ENCODE data around the gene STARD3.
"Not testable (repeated sequence)": the region's sequence is repeated elsewhere in the genome, so short reads cannot be mapped to it uniquely, and the experiment has no call there.

Gene STARD3

DNA sequence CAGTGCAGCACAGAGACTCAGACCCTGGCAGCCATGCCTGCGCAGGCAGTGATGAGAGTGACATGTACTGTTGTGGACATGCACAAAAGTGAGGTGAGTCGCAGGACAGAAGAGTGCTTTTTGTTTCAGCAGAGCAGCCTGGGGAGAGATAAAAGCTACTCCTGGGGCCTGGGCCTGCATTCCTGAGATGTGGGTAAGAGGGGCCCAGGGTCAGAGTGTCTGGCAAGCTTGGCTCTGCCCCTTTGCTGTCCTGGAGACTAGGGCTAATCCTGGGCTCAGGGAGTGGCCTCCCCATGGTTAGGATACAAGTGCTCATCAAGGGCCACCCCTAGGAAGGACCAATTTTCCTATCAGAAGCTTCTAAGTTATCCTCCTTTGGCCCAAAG lies 58.1 kb downstream of the STARD3 start:
- no peak for DNase-seq (ENCODE audit: low spot score)

DNA sequence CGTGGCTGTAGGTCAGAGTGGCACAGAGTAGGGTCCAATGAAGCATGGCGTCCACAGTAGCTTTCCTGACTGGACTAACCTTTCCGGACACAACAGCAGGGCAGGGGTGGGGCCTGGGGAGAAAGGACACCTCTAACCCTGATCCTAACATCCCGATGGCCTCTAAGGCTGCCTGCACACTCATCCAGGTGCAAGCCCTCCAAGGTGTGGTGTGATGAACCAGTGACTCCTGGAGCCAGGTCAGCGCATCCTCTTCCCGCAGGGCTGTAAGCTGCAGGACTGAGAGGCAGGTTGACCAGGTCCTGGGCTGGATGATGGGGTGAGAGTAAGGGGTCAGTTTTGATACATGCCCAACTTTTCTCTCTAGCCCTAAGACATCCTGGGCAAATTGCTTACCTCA lies 59.8 kb downstream of the STARD3 start:
- no peak for DNase-seq (ENCODE audit: low spot score)

DNA sequence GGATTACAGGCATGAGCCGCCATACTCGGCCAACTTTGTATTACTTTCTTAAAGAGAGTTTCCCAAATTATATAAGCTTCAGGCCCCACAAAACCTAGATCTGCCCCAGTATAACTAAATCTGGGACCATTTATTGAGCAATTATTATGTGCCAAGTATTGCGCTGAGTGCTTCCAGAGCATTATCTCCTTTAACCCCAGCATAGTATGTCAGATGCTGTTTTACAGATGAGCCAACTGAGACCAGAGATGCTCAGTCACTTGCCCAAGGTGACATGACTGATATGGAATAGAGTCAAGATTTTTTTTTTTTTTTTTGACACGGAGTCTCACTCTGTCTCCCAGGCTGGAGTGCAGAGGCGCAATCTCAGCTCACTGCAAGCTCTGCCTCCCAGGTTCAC lies 61.0 kb downstream of the STARD3 start:
- no peak for DNase-seq (ENCODE audit: low spot score)

DNA sequence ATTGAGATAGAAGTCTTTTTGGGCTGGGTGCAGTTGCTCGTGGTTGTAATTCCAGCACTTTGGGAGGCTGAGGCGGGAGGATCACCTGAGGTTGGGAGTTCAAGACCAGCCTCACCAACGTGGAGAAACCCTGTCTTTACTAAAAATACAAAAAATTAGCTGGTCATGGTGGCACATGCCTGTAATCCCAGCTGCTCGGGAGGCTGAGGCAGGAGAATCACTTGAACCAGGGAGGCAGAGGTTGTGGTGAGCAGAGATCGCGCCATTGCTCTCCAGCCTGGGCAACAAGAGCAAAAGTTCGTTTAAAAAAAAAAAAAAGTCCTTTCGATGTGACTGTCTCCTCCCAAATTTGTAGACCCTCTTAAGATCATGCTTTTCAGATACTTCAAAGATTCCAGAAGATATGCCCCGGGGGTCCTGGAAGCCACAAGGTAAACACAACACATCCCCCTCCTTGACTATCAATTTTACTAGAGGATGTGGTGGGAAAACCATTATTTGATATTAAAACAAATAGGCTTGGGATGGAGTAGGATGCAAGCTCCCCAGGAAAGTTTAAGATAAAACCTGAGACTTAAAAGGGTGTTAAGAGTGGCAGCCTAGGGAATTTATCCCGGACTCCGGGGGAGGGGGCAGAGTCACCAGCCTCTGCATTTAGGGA lies 62.3 kb downstream of the STARD3 start:
- not testable (repeated sequence) for DNase-seq (ENCODE audit: low spot score)

DNA sequence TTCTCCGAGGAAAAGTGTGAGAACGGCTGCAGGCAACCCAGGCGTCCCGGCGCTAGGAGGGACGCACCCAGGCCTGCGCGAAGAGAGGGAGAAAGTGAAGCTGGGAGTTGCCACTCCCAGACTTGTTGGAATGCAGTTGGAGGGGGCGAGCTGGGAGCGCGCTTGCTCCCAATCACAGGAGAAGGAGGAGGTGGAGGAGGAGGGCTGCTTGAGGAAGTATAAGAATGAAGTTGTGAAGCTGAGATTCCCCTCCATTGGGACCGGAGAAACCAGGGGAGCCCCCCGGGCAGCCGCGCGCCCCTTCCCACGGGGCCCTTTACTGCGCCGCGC lies 62.8 kb downstream of the STARD3 start, which contains the start of gene ERBB2:
Gene ERBB2, plus strand, starts transcription at position 247 of the 330 bp plus-strand sequence. CDS start 175 bp downstream, outside the sequence.
- peak; percentile 85 for DNase-seq (ENCODE audit: low spot score)

DNA sequence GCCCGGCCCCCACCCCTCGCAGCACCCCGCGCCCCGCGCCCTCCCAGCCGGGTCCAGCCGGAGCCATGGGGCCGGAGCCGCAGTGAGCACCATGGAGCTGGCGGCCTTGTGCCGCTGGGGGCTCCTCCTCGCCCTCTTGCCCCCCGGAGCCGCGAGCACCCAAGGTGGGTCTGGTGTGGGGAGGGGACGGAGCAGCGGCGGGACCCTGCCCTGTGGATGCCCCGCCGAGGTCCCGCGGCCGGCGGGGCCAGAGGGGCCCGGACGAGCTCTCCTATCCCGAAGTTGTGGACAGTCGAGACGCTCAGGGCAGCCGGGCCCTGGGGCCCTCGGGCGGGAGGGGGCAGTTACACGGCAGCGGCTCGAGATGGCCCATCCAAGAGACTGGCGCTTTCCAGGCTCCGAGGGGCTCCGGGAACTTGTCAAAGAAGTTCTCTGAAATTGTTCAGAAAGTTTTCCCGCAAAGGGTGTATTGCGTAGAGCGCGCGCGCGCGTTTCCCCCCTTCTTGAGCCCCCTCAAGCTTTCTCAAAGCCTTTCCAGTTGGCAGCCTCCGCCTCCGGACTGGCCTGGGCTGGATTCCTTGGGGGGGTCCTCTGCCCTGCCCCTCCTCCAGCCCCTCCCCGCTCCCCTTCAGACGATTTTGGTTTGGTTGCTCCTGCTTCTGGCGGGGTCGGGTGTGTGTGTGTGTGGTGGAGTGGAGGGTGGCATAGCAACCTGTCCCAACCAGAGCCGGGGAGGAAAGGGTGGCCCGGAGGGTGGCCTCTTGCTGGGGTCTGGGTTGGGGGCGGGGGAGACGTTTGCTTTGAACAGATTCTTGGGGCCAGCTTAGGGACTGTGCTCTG lies 63.4 kb downstream of the STARD3 start:
- DNase-seq (ENCODE audit: low spot score) = peak; percentile 70

DNA sequence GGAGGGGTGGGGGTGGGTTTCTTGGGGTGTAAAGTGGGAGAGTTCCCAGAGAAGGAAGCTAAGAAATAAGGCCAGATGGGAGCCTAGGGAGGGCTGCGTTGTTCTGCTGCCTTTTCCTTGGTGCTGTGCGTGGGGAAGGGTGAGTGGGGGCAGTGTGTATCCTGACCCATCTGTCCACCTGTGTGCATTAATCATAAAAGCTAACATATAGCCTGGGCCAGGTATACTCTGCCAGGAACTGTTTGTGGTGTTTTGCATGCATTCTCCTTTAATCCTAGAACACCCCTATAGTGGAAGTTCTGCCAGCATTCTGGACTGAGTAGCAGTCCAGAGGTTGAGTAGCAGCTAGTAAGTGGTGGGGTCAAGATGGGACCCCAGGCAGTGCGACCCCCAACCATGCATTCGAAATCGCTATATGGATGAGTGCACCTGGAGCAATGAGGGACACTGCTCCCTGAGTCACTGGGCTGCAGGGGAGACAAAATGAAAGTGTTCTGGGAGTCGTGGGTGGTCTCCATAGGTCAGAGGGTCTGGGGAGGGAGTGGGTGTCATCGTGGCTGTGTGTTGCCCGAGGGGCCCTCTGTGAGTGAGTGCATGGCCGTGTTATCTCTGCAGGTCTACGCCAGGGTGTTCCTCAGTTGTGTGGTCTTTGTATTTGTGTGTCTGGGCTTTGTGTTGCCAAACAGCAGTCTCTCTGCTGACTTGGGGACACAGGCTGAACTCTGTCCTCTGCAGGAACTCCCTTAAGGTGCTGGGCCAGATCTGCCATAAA lies 64.3 kb downstream of the STARD3 start:
- DNase-seq (ENCODE audit: low spot score) = no peak

DNA sequence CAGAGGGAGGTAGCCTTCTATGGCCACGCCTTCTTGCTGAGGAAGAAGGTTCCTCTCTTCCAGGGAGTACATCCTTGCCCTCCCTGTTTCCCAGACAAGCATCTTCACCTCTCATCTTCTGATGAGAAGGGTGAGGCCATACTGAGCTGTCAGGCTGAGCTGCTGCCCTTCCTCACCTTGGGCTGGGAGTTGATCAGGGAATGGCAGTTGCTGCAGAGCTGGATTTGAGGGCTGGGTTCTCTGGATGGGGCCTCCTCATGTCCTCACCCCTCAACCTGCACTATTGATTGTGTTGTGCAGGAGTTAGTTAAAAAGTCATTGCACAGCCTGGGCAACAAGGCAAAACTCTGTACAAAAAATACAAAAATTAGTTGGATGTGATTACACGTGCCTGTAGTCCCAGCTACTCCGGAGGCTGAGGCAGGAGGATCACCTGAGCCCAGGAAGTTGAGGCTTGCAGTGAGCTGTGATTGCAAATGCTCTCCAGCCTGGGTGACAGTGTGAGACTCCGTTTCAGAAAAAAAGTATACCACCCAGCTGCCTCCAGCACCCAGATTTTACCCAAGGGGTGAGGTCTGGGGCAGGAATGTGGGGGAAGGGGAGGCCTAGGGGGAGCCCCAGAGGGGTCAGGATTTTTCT lies 65.0 kb downstream of the STARD3 start:
- DNase-seq (ENCODE audit: low spot score) = no peak

DNA sequence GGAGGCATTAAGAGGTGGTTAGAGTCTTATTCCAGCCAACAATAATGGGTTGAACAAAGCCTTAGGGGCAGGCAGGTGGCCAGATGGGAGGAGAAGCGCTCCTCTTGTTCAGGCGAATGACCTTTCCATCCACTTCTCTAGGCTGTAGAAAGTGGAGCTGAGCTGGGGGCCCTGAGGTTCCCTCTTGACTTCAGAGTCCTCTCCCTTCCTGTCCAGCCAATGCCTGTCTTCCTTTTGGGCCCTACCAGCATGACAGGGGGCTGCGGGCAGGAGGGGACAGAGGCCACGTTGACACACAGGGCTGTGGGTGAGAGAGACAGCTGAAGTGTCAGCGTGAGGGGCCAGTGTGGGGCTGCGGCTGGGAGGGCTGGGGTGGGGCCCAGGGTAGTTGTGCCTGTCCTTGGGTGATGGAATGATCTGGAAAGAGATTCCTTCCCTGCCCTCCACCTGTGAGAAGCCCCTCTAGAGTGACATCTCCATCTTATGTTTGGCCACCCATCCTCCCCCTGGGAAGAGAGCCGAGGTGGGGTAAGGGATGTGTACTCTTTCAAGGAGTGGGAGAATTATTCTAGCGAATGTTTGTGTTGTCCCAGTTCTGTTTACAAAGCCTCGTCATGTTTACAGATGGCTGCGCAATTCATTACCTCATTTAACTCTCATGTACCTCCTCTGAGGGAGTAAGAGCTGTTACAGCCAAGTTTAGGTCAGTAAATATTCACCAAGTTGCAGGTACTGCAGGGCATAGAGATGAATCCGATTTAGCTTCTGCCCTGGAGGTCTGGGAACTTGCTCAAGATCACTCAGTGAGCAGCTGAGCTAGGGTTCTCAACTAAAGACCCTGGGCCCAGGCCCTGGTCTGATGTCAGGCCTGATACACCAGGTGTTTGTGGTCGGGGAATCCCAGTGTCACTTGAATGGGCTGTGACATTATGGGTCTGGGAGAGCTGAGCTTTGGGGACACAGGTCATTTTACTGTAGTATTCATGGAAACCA lies 66.3 kb downstream of the STARD3 start:
- DNase-seq (ENCODE audit: low spot score) = no peak

DNA sequence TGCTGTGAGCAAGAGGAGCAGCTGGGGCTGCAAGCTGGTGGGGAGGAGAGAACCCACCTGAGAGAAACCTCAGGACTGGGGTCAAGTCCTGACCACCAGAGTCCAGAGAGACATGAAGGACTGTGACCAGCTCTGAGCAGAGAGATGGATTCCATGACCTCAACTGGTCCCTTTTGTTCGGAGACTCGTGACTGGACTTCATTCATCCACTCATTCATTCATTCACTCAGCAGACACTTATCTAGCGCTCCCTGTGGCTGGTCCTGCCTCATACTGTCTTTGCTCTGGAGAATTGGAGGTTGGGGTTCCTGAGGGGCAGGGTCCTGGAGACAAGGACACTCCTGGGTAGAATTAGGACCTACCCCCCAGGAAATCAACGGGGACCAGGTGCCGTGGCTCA lies 67.0 kb downstream of the STARD3 start:
- no peak for DNase-seq (ENCODE audit: low spot score)

DNA sequence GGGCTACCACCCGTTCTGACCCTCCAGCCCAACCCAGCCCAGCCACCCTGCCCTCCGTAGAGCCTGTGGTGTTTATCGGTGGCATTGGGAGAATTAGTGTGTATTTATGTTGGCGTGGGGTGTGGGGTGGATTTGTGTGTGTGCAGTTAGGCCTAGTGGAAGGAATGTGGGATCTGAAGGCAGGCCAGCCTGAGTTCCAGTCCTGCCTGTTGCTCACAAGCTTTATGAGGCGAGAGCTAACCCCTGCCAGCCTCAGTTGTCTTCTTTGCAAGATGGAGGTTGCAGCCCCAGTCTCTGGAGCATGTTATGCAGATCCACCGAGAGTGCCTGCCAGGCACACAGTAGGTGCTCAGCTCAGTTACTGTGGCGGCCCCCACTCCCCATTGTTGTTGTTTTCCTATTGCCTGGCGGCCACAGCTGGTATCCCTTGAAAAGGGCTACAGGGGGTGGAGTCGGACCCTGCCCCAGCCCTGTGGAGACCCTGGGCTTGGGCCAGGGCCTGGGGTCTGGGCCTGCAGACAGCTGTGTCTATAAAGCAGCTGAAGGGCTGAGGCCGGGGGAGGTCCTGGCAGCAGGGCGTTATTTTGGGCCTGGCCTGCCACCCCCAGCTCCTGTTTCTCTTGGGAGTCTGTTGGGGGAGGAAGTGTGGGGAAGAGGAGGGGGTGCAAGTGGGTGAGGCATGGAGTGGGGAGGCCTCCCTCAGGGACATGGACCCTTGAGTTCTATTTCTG lies 68.0 kb downstream of the STARD3 start:
- DNase-seq (ENCODE audit: low spot score) = peak; percentile 83

DNA sequence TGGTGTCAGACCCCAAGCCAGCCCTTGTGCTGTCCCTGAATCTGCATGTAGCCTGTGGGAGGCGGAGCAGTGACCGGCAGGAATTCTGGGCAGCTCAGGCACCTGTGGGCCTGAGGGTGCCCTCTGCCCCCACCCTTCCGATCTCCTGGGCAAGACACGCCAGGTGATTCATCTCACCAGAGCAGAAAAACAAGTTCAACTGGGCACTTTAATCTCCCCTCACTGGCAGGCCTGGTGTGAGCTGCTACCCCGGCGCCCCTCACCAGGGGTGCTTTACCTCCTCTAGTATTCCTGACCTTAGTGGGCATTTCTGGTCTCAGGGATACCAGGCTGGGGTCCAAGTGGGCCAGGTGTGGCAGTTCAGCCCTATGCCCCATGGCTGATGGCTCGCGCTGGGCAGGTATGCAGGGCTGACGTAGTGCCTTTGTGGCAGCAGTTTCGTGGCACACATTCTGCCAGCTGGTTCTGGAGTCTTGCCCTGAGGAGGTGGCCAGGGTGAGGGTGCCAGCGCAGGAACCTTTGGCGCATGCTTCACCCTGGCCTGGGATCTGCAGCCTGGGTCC lies 68.9 kb downstream of the STARD3 start:
- no peak for DNase-seq (ENCODE audit: low spot score)

DNA sequence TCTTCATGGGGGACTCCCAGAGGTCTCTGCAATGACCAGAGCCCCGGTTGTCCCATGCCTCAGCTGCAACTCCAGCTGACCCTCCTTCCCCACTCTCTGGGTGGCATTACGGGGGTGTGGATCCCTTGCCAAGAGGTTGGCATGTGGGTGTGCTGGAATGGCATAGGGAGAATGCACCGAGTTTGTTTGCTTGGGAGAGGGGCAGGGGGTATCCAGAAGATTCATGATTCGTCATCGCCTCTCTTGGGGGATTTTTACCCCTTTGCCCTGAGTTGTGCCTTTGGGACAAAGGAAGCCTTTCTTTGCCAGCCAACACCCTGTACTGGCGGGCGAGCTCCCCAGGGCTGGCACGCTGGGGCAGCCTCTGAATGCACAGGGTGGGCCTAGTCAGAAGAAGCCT lies 69.4 kb downstream of the STARD3 start:
- no peak for DNase-seq (ENCODE audit: low spot score)

DNA sequence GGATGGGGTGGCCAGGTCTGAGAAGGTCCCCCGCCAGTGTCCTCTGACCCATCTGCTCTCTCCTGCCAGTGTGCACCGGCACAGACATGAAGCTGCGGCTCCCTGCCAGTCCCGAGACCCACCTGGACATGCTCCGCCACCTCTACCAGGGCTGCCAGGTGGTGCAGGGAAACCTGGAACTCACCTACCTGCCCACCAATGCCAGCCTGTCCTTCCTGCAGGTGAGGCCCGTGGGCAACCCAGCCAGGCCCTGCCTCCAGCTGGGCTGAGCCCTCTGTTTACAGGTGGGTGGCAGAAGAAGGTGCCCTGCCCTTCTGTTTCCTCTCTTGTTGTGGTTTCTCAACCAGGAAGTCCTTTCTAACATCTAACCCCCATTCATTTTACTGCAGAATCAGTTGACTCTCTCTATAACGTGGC lies 70.0 kb downstream of the STARD3 start:
- DNase-seq (ENCODE audit: low spot score) = no peak

DNA sequence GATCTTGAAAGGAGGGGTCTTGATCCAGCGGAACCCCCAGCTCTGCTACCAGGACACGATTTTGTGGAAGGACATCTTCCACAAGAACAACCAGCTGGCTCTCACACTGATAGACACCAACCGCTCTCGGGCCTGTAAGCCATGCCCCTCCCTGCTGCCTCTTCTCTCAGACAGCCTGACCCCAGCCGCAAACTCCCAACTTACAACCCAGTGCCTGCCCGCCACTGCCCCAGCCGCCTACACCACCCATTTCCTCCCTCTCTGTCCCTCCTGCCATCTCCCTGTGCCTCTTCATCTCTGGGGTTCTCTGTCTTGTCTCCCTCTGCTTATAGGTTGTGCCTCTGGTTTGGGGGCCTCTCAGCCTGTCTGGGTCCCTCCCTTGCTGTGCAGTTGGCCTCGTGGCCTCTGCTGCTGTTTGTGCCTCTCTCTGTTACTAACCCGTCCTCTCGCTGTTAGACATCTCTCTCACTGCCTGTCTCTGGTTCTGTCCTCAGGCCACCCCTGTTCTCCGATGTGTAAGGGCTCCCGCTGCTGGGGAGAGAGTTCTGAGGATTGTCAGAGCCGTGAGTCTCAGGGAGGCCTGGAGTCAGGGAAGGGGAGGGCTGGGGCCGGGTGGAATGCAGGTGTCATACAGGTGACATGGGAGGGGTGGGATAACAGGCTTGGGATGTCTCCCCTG lies 72.5 kb downstream of the STARD3 start:
- no peak for DNase-seq (ENCODE audit: low spot score)

DNA sequence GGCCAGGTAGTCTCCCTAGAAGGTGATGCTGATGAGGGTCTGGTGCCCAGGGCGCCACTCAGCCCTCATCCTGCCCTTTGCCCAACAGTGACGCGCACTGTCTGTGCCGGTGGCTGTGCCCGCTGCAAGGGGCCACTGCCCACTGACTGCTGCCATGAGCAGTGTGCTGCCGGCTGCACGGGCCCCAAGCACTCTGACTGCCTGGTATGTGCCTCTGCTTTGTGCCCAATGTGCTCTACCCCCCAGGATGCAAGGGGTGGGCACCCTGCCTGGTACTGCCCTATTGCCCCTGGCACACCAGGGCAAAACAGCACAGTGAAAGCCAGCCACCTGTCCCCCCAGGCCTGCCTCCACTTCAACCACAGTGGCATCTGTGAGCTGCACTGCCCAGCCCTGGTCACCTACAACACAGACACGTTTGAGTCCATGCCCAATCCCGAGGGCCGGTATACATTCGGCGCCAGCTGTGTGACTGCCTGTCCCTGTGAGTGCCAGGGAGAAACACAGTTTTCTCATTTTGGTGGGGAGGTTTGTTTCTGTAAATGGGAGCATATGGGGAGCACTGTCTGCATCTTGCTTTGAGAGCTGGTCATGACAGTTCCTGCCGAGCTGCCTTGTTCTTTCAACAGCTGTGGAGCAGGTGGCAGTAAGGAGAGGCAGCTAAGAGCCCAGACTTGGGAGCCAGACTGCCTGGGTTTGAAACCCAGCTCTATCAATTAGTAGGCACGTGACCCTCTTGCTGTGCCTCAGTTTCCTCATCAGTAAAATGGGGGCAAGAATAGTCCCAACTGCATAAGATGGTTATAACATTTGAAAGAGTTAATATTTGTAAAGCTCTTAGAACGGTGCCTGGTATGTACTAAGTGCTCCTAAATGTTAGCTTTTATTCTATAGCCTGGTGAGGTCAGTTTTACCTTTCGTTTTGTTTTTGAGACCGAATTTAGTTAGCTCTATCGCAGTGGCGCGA lies 73.3 kb downstream of the STARD3 start:
- DNase-seq (ENCODE audit: low spot score) = no peak

DNA sequence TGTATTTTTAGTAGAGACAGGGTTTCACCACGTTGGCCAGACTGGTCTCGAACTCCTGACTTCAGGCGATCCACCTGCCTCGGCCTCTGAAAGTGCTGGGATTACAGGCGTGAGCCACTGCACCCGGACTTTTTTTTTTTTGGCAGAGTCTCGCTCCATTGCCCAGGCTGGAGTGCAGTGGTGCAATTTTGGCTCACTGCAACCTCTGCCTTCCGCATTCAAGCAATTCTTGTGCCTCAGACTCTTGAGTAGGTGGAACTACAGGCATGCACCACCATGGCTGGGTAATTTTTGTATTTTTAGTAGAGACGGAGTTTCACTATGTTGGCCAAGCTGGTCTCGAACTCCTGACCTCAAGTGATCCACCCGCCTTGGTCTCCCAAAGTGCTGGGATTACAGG lies 74.1 kb downstream of the STARD3 start:
- not testable (repeated sequence) for DNase-seq (ENCODE audit: low spot score)

DNA sequence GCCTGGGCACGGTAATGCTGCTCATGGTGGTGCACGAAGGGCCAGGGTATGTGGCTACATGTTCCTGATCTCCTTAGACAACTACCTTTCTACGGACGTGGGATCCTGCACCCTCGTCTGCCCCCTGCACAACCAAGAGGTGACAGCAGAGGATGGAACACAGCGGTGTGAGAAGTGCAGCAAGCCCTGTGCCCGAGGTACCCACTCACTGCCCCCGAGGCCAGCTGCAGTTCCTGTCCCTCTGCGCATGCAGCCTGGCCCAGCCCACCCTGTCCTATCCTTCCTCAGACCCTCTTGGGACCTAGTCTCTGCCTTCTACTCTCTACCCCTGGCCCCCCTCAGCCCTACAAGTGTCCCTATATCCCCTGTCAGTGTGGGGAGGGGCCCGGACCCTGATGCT lies 74.9 kb downstream of the STARD3 start:
- DNase-seq (ENCODE audit: low spot score) = no peak
